Sciatic nerve (tissue), 2 donors: ENCODE data around the gene ZNF142. TPM values are rescaled to one million over a fixed set of nuclear protein-coding genes. Genes with fewer than 3 reads are reported as not detected.
"Not testable (repeated sequence)": the region's sequence is repeated elsewhere in the genome, so short reads cannot be mapped to it uniquely, and the experiment has no call there.

ENCODE experiments used
- ATAC-seq: fragments of 200-7000 bp; cut with Tn5 transposase; one replicate; pipeline ENCODE4 v1.9.1; 2020; ENCODE audit warnings: mild to moderate bottlenecking, moderate library complexity
- DNase-seq: peaks from one replicate; pipeline ENCODE4 v3.0.0-alpha.2; 2020; ENCODE audit warnings: low spot score
- intact Hi-C: fragments of 100-400 bp; cut with DNase I; formaldehyde crosslinking; loops from one replicate; pipeline ENCODE4 v1.14.2; 2022
- total RNA-seq: library from RNA; stranded (reverse); fragmentation: NEBNext Ultra II Directional; extraction: Animal tissue kit (Norgen Biotek cat#: 25700); gene quantifications from one replicate; pipeline ENCODE4 v1.2.1, GENCODE V29; 2021
- donor health status: DM: no; HTN: no; CAD: no.
- donor health status: DM: no; HTN: no; CAD: no.

The ZNF142 gene
- 32.1 TPM for total RNA-seq

GRCh38 chr2:218659258-218659987, at the start of gene ZNF142, which contains the start of gene BCS1L:
Gene ZNF142, minus strand, starts transcription at chr2:218659623. Its CDS starts 3,194 bp downstream, at chr2:218656429.
Gene BCS1L, plus strand, starts transcription at chr2:218659683. Its CDS starts 1,305 bp downstream, at chr2:218660988.
- intact Hi-C loops = no loop called here
- DNase-seq (peak; percentile 92), ATAC-seq (peak; percentile 97)

GRCh38 chr2:218708086-218708485, 48.7 kb upstream of the ZNF142 start:
- DNase-seq (no peak), ATAC-seq (no peak)
- intact Hi-C loops = no loop called here

- intact Hi-C loops = no loop called here
- ATAC-seq (no peak), DNase-seq (no peak)
Observed at GRCh38 chr2:218703341-218703740, 43.9 kb upstream of the ZNF142 start.

GRCh38 chr2:218701806-218702205, 42.4 kb upstream of the ZNF142 start:
- DNase-seq = no peak
- intact Hi-C loops = no loop called here
- ATAC-seq = no peak

GRCh38 chr2:218698885-218699284, 39.5 kb upstream of the ZNF142 start:
- intact Hi-C loops = loop anchor here (10.0 kb wide), 1 partner anchor 146 kb away; no protein-coding TSS in a partner anchor
- no peak for DNase-seq
- ATAC-seq = peak; percentile 61

GRCh38 chr2:218694405-218695145, 35.2 kb upstream of the ZNF142 start:
- intact Hi-C loops = loop anchor here (10.0 kb wide), 1 partner anchor 150 kb away; no protein-coding TSS in a partner anchor
- ATAC-seq (no peak), DNase-seq (no peak)

GRCh38 chr2:218691234-218691633, 31.8 kb upstream of the ZNF142 start:
- DNase-seq = no peak
- intact Hi-C loops = loop anchor here (10.0 kb wide), 1 partner anchor 154 kb away; no protein-coding TSS in a partner anchor
- no peak for ATAC-seq

- DNase-seq, intact Hi-C loops: not testable (repeated sequence)
- ATAC-seq = peak; percentile 91
Observed at GRCh38 chr2:218687400-218688060, 28.1 kb upstream of the ZNF142 start.

GRCh38 chr2:218680061-218680460, 20.6 kb upstream of the ZNF142 start:
- intact Hi-C loops = no loop called here
- ATAC-seq (no peak), DNase-seq (no peak)

- no peak for ATAC-seq
- intact Hi-C loops = no loop called here
- no peak for DNase-seq
Observed at GRCh38 chr2:218679119-218679518, 19.7 kb upstream of the ZNF142 start.

GRCh38 chr2:218671654-218672566, 12.5 kb upstream of the ZNF142 start, which contains the start of the genes RNF25 and STK36:
Gene RNF25, minus strand, starts transcription at chr2:218672002. Its CDS starts 32 bp downstream, at chr2:218671970.
Gene STK36, plus strand, starts transcription at chr2:218672086. Its CDS starts 744 bp downstream, at chr2:218672830.
- peak; percentile 98 for ATAC-seq
- intact Hi-C loops = no loop called here
- DNase-seq = peak; percentile 89

GRCh38 chr2:218671097-218671653, 11.8 kb upstream of the ZNF142 start:
- intact Hi-C loops = no loop called here
- ATAC-seq = no peak
- DNase-seq = no peak

GRCh38 chr2:218664653-218665052, 5.2 kb upstream of the ZNF142 start:
- intact Hi-C loops = no loop called here
- ATAC-seq = no peak

GRCh38 chr2:218663901-218664300, 4.5 kb upstream of the ZNF142 start:
- ATAC-seq (no peak), DNase-seq (no peak)
- intact Hi-C loops = no loop called here

More at GRCh38 chr2:218664653-218665052, 5.2 kb upstream of the ZNF142 start:
- DNase-seq = no peak

- DNase-seq (no peak), ATAC-seq (no peak)
- intact Hi-C loops = no loop called here
Observed at GRCh38 chr2:218662827-218663226, 3.4 kb upstream of the ZNF142 start.

- DNase-seq = no peak
- no peak for ATAC-seq
- intact Hi-C loops = no loop called here
Observed at GRCh38 chr2:218662377-218662776, 3.0 kb upstream of the ZNF142 start.

- no peak for ATAC-seq
- DNase-seq = no peak
- intact Hi-C loops = no loop called here
Observed at GRCh38 chr2:218659988-218660358, 550 bp upstream of the ZNF142 start.

GRCh38 chr2:218658671-218659257, 659 bp downstream of the ZNF142 start:
- intact Hi-C loops = no loop called here
- ATAC-seq (no peak), DNase-seq (no peak)
